ENCODE data around the gene GCFC2.

DNA sequence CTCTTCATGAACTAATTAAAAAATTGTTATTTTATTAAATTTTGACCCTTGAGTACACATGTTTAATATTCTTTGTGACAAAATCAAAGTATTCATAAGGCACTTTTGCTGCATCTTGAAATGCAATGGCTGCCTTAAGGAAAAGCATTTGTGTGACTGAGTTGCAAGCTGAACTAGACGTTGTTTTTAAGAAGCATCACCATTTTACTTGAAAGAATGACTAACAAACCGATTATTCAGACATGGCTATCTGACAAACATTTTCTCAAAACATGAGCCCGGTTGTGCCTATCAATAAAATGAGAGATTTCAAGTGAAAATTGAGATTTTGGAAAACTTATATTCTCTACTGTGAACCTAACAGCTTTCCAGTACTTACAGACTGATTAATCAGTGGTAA lies 2.8 kb downstream of the GCFC2 start:
- TF ChIP-seq EZH2 (IDR thresholded peaks at IDR 0.05; ENCODE audit: insufficient read depth, poor library complexity, severe bottlenecking) (no peak), EZH2phosphoT487 (IDR thresholded peaks at IDR 0.05; ENCODE audit: insufficient read depth, low read depth) (no peak)
